Measurements from ENCODE around the gene BCL2A1.

DNA sequence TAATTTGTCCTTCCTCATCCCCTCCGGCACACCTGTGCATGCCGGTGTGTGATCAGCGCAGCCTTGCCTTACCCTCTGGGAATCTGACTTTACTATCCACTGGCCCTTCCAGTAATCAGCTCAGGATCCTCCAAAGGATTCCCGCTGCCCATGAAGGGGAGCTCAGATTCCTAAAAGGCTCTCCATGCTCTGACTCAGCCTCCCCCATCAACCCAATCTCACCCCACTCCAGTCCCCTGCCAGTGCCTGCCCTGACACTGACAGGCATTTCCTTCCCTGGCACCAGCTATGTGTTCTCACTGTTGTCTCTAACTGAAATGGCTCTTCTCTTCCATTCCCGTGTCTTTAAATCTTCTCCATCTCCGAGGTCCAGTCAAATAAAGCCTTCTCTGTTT is 7.3 kb upstream of the BCL2A1 start:
- TF ChIP-seq EZH2 (IDR thresholded peaks at IDR 0.05; ENCODE audit: low read length, unreplicated experiment) (no peak), EZH2phosphoT487 (IDR thresholded peaks at IDR 0.05; ENCODE audit: borderline replicate concordance, low read length) (no peak)
- TF ChIP-seq, protein P1, sequence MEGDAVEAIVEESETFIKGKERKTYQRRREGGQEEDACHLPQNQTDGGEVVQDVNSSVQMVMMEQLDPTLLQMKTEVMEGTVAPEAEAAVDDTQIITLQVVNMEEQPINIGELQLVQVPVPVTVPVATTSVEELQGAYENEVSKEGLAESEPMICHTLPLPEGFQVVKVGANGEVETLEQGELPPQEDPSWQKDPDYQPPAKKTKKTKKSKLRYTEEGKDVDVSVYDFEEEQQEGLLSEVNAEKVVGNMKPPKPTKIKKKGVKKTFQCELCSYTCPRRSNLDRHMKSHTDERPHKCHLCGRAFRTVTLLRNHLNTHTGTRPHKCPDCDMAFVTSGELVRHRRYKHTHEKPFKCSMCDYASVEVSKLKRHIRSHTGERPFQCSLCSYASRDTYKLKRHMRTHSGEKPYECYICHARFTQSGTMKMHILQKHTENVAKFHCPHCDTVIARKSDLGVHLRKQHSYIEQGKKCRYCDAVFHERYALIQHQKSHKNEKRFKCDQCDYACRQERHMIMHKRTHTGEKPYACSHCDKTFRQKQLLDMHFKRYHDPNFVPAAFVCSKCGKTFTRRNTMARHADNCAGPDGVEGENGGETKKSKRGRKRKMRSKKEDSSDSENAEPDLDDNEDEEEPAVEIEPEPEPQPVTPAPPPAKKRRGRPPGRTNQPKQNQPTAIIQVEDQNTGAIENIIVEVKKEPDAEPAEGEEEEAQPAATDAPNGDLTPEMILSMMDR (conservative IDR thresholded peaks at IDR 0.05; ENCODE audit: low read depth, low read length), result no peak
